HG03108 (cell line): ENCODE results near the gene MAFG.

Experiments used
- ATAC-seq: cut with Tn5 transposase; IDR thresholded peaks from one replicate; pipeline ENCODE4 v1.9.1; 2021; ENCODE audit warnings: moderate library complexity; ENCODE audit not compliant: unreplicated experiment

The MAFG gene

DNA sequence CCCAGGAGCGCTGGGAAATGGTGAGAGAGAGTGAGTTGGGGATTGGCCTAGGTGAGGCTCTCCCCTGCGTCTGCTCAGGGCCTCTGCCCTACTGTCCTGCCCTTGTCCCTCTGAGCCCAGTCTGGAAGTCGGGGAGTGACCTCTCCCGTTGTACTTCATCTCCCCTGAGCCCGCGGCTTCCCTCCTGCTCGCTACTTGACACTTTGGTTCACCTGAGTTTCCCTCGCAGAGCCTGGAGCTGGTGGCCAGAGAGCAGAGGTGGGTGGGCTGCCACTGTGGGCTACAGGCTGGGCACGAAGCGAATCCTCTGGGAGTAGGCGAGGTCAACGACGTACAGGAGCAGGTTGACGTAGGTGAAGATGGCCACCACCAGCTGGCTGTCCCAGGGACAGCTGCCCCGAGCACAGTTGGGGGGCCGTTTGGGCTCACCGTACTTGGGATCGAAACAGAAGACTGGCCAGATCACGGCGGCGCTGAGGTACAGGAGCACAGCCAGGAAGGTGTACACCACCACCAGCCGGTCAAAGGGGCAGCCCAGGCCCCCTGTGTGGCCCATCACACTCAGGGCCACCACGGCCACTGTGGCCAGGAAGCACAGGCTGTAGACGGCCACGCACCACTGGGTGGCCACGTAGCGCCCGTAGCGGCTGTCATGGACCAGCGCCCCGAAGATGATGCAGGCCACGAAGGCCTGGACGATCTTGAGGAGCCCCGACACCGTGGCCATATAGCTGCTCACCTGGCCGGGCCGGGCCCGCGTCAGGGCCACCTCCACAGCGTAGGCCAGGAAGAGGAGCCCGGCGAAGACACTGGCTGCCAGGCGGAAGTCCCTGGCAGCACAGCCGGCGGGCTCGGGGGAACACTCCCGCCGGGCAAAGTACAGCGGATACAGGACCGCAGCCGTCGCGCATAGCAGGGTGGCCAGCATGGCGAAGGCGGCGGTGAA is 13.3 kb upstream of the MAFG start:
- no peak for ATAC-seq

DNA sequence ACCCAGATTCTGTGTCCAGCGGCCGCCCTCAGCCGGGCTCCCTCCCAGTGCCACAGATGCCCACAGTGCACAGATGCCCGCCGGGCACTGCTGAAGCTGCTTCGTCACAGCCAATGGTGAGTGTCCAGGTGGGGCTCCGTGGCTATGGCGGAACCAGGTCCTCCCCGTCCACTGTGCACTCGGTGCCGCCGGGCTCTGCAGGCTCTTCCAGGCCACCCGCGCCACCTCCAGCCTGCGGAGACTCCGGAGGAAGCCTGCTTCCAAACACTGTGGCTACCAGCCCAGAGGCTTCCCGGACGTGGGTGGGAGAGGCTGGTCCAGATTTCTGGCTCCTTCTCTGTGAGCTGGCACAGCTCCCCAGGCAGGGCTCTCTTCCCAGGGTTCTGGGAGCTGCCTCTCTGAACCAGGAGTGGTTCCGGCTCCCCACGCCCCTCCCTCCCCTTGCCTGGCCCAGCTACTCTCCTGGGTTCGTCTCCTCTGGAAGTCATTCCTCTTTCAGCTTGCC is 12.4 kb upstream of the MAFG start:
- ATAC-seq = no peak

DNA sequence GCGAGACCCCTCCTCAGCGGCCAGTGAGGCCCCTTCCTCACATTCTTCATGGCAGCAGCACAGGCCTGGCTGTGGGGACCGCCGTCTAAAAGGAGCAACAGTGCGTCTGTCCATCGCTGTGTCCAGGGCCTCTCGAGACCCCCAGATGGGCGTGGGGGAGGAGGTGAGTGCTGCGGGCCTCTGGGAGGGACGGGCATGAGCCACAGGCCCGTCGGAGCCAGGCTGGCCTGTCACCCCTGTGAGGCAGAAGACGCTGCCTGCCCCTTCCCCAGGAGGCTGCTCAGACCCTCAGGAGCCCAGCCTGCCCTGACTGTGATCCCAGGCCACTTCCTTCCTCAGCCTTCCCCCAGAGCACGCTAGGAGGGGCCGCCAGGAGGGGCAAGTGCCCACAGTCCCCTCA is 11.7 kb upstream of the MAFG start:
- no peak for ATAC-seq

DNA sequence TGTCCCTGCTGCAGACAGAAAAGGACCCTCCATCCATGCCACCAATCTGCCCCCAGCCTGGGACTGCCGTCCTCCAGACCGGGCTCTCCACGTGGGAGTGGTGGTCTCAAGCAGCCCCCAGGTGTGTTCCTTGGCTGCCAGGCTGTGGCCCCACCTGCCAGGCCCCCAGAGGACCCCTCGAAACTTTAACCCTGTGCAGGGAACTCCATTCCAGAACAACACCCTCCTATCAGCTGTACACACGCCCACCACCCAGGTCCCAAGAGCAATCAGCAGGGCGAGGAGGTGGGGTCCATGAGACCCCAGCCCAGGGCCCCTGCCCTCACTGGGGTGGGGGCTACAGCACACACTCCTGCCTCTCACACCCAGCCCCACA is 8.2 kb upstream of the MAFG start:
- ATAC-seq = no peak

DNA sequence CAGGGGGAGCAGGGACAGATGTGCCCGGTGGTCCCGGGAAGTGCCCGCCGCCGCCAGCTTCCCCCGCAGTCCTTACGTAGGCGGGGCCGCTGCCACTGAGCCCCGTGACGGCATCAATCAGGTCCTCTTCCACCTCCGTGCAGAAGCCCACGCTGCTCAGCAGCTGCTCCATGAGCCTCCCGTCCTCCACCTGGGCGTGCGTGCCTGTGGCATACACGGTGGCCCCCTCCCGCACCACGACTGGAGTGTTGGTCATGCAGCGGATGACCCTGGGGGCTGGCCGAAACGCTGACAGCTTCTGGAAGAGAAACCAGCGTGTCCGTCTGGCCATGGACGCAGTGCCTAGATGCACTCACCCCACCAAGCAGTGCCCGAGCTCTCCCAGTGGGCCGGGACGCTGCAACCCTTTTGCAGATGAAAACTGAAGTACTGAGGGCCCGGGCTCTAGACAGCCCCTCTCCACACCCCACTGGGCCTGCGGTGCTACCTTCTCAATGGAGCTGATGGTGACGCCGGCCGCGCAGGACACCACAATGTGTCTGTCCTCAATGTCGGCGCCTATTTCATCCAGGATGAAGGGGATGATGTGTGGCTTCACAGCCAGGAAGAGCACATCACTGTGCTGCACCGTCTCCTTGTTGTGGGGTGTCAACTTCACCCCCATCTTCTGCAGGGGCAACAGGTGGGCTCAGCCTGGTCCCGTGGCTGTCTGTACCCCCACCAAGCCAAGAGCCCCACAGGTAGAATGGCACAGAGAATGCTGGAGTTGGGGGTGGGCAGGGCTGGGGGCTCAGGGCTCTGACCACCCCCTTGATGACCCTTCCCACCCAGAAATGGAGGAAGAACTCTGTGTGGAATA is 7.5 kb upstream of the MAFG start:
- ATAC-seq = no peak

DNA sequence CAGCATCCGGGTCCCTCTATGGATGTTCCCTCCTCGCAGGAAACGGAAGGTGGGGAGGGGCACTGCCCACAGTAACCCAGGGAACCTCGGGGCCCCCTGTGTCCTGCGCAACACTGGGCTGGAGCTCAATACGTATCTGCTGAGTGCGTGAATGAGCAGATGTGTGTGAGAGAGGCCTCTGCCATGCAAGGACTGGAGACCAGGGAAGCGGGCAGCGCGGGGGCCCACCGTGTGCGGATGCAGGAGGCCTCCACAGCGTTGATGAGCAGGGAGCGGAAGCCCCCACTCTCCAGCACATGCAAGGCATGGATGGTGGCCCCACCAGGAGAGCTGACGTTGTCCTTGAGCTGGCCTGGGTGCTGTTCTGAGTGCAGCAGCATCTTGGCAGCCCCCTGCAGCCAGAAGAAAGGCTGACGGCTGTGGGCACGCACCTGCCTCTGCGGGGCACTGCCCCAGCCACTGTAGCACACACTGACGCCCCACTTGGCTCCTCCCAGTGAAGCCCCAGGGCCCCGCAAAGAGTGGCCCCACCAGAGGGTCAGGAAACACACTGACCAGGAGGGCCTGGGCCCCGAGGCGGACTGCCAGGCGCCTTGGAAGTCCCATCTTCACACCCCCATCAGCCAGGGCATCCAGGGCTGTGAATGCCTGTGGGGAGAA is 6.7 kb upstream of the MAFG start:
- ATAC-seq = no peak

DNA sequence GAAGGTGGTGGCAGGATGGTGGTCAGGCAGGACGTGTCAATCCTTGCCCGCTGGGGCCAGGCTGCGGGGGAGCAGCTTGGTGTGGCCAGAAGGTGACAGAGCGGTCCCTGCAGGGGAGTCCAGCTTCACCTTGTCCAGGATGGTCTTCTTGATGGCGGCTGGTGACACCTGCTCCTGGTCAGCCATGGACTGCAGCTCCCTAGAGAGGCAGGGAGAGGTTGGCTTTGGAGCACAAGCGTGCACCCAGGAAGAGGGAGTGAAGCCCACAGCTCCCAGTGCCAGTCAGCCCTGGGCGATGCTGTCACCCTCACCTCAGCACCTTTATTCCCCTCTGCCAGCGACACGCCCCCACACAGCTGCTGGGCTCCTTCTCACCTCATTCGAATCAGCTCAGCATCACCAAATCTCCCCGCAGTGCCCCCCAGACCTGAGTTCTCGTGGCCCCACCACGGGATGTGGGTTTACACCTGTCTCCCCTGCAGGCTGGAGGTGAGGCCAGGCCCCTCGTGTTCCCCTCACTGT is 5.7 kb upstream of the MAFG start:
- ATAC-seq = no peak

DNA sequence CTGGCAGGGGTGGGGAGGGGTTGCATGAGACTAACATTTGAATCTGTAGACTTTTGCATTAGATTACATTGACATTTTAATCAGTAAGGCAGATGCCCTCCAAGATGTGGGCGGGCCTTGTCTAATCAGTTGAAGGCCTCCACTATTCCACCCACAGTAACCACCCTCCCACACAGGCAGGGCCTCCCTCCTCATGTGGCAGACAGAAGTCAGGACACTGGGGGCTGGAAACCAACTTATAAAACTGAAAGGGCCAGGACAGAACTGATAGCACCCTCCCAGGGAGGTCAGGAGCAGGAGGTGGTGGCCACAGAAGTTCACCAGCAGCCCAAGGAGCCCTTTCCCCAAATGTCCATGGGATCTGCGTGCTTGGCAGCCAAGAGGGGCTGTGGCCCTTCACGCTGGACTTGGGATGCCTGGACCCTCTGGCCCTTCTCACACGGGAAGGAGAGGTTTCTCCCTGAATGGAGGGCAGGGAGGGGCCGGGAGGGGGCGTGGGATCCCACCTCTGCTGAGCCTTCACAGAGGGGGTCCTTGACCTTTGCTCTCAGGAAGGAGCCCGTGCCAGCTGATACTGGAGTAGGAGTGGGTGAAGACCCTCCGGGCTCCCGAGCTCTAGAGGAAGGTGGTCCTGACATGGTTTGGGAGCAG is 4.9 kb upstream of the MAFG start:
- ATAC-seq = no peak

DNA sequence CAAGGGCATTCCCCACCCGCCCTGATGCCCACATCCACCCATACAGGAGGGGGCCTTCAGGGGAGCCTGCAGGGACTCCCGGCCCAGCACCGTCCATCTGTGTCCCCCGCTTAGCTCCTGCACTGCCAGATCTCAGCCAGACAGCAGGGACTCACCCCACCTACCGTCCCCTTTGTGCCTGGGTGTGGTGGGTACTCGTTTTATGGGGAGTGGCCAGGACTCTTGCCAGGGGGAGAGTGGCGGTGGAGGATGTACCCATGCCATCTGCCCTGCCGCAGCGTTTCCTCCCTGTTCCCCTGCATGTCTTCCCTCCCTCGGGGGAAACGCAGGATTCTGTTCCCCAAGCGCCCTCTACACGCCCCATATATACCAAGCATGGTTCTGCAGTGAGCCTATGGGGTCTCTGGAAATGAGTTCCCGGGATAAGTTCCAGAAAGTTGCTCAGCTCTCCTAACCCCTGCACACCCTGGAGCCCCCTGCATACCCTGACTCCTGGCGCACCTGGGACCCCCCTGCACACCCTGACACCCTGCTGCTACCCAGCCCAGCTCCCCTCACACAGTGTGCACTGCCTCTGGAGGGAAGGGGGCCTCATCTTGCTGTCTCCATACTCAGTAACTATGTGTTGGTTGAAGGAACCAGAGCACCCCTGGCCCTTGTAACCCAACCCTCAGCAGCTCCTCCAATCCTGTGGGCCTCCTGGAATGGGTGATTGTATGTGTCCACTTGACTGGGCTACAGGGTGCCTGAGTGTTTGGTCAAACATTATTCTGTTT is 4.2 kb upstream of the MAFG start:
- no peak for ATAC-seq

DNA sequence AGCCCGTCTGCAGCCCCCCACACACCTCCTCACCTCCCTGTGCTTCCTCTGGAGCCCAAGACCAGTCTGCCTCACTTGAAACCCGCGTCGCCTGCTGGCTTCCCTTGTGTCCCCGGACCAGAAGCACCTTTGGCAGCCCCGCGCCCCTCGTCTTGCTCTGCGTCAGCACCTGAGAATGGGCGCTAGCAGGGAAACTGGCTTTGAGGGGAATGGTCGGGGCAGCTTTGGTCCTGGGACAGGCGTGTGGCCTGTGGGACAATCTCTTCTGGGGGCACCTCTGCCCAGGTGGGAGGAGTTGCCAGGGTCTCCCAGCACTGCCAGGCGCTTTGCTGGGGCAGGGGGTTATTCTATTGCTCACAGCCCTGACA is 3.6 kb upstream of the MAFG start:
- ATAC-seq = no peak

DNA sequence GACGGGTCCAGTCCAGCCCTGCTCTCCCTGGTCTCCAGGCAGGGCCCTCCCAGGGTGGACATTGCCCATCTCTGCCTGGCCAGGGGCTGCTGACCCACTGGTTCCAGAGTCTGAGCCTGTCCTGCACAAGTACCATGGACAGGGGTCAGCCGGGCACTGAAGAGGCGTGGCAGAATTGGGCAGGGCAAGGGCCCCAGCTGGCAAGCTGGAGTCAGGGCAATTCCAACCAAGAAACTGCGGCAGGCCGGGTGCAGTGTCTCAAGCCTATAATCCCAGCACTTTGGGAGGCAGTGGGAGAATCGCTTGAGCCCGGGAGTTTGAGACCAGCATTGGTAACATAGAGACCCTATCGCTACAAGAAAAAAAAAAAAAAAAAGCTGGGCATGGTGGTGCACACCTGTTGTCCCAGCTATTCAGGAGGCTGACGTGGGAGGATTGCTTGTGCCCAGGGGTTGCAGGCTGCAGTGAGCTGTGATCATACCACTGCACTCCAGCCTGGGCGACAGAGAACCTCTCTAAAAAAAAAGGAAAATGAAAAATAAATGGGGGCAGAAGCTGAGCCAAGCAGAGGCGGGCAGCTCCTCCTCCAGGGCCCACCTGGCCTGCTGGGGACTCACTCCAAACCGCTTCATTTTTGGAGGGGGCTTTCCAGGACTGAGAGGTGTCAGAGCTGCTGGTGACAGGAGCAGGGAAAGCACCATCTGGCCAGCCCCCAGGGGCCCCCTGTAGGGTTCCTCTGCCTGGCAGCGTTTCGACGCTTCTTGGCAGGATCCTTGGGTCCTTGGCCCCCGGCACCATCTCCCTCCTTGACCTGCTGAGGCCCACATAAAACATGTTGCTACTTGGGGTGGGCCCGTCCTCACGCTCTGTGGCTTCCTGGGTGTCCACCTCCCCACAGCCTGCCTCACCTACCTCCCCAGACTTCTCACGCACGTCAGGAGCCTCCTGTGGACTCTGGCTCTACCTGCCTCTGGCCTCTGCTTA is 2.9 kb upstream of the MAFG start:
- ATAC-seq = no peak

DNA sequence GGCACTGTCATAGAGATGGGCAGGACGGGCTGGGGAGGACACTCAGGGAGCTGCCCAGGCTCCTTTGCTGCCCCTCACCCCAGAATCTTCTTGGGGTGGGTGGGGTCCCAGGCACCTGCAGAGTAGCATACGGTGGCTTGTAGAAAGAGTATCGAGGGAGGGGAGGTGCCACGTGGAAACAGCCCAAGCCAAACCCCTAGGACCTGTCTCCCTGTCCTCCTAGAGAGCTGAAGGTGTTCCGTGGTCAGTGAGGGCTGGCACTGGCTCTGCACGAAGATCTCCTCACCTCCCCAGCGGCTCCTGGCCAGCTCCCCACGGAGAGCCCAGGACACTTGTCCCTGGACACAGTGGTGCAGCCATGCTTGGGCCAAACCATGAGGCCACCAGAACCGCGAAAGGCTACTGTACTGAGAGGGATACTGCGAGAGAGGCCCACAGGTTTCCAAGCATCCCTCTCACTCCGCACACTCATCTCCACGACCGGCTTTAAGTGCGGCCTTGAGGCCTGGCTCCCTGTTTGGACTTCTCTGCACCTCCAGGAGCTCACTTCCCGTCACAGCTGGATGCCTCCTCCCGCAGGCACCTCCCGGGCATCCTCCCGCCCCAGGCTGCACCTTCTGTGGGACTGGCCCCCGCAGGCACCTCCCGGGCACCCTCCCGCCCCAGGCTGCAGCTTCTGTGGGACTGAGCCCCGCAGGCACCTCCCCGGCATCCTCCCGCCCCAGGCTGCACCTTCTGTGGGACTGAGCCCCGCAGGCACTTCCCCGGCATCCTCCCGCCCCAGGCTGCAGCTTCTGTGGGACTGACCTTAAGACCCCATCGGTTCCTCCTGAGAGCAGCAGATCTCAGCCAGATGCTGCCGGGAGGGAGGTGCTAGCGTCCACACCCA is 2.0 kb upstream of the MAFG start:
- no peak for ATAC-seq

DNA sequence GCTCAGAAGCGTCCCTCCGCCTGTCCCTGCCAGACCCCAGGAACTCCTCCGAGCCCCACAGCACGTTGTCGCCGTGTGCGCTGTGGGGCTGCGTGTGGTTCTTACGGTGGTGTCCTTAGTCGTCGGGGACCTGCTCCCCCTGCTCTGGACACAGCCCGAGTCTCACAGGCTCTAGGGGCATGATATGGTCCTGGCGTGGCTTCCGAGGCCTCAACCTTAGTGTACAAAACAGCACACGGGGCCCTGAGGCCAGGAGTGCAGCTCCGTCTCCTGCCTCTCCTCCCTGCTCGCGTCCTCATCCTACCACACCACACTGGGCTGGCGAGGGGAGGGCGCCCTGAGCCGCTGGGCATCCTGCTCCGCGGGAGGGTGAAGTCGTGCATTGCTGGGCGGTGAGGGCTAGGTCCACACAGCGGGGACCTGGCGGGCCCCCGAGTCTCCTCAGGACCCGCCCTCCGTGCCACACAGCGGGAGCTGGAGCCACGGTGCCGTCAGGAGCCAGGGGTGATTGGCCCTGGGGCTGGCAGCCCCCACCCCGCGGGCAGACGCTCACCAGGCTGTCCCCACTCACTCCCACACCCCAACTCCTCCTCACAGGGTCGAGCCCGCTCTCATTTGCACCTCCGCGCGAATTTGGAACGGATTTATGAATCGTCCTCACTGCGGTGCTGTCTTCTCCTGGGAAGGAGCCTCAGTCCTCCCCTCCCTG is 1.2 kb upstream of the MAFG start:
- no peak for ATAC-seq

DNA sequence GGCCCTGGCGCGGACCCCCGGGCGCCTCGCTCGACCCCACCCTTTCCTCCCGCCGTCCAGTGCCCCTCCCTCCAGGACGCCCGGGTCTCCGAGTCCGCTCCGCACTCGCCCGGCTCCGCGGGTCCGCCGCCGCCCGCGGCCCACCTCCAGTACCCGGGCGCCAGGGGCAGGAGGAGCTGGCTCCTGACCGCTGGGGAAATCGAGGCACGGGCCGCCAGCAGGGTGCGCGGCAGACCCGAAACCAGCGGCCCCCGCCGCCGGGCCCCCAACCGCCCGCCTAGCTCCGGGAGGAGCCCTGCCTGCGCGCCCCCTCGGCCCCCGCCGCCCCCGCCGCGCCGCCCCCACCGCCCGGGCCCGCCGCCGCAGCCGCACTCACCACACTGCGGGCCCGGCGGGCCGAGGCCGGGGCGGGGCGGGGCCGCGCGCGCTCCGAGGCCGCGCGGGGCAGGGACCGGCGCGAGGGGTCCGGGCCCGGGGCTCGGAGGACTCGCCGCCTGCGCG is 333 bp downstream of the MAFG start:
- ATAC-seq = peak; percentile 7

DNA sequence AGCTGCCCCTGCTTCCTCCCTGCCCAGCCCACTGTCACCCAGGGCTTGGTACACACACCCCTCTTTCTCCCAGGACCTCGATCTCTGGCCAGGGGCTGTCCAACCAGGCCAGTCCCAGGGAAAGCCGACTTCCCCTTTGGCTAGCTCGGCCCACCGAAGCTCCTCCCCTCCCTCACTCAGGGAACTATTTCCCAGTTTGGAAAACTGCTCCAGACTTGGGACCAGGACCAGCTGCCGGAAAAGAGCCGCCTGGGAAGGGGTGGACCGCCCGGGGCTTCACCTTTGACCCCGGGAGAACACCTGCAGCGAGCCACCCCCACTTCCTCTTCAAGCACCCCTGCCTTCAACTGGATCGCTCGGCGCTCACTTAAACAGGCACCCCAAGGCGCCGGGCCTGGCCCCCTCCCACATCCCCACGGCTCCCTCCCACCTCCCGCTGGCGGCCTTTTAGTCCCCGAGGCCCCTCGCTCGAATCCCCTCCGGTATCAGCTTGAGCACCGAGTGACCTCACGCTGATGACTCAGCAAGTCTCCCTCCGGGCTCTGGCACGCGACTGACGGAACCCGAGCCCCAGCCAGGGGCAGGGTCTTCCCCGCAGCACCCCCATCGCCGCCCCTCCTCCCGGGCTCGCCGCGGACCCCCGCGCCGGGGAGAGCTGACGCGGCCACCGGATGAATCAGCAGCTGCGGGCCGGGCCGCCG is 934 bp downstream of the MAFG start:
- ATAC-seq = peak; percentile 8

DNA sequence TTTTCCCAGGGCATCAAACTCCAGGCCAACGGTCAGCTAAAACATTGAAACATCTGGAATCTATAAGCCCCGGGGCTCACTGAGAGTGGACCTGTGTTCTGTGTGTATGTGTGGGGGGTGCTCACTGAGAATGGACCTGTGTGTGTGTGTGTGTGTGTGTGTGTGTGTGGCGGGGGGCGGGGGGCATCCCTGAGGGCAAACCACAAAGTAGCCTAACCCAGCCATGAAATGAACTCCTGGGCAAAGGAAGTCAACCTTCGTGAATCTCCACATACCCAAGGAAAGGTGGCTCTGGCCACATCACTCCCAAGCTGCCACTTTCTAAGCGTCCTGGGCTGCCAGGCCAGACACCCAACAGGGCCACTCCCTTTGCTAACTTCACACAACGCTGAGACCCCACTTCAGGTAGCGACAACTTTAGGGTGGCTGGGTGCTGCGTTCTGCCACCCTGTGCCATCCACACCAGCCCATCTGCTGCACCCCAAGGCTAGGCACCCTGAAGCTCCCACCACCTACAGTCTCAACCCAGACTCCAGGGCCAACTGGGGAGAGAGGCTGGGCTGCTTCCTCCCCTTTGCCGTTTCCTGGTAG is 1.6 kb downstream of the MAFG start:
- ATAC-seq = no peak
